Activated CD8-positive, alpha-beta T cell treated with anti-CD3 and anti-CD28 coated beads, Interleukin-2, amount 10 ng/mL, durations not matched to agents 7 days and 5 days (primary cell): ENCODE data around the gene IER5L. TPM values are rescaled to one million over a fixed set of nuclear protein-coding genes. Genes with fewer than 3 reads are reported as not detected.
A peak's percentile ranks its signal among the peaks of the same experiment; 100 is the strongest.

Source experiments
- ATAC-seq: fragments of 150-1000 bp; cut with Tn5 transposase; one replicate; pipeline ENCODE4 v1.10.0; 2021; ENCODE audit warnings: moderate library complexity
- CTCF ChIA-PET: fragments of 350-600 bp; sonication (Branson Sonifier 250); formaldehyde crosslinking; loops from one replicate; lab custom pipeline; 2021; ENCODE audit warnings: antibody characterized with exemption; lab: Charles Lee
- POLR2A ChIA-PET: fragments of 350-600 bp; sonication (Branson Sonifier 250); formaldehyde crosslinking; loops from one replicate; lab custom pipeline; 2021; ENCODE audit warnings: antibody characterized with exemption; lab: Charles Lee
- DNase-seq: peaks from one replicate; pipeline ENCODE4 v3.0.0-alpha.2; 2020
- H3K27ac Mint-ChIP-seq: one replicate; pipeline ENCODE4 v1.8.0; 2021; ENCODE audit warnings: mild to moderate bottlenecking, mixed read lengths
- H3K27me3 Mint-ChIP-seq: one replicate; pipeline ENCODE4 v1.8.0; 2021; ENCODE audit warnings: low read depth, mixed read lengths
- H3K36me3 Mint-ChIP-seq: one replicate; pipeline ENCODE4 v1.8.0; 2021; ENCODE audit warnings: low read depth, mixed read lengths
- H3K4me1 Mint-ChIP-seq: one replicate; pipeline ENCODE4 v1.8.0; 2021; ENCODE audit warnings: low read depth, mixed read lengths
- H3K4me3 Mint-ChIP-seq: one replicate; pipeline ENCODE4 v1.8.0; 2021; ENCODE audit warnings: mild to moderate bottlenecking, mixed read lengths
- H3K9me3 Mint-ChIP-seq: one replicate; pipeline ENCODE4 v1.8.0; 2022; ENCODE audit warnings: mixed read lengths; ENCODE audit not compliant: insufficient read depth
- total RNA-seq, 2 experiments: library from RNA; stranded (reverse); gene quantifications; one replicate each; pipeline ENCODE4 v1.2.3, GENCODE V29; 2021

Gene IER5L
- total RNA-seq, 2 experiments from 2014 or later, result 6.0 to 6.1 TPM

DNA sequence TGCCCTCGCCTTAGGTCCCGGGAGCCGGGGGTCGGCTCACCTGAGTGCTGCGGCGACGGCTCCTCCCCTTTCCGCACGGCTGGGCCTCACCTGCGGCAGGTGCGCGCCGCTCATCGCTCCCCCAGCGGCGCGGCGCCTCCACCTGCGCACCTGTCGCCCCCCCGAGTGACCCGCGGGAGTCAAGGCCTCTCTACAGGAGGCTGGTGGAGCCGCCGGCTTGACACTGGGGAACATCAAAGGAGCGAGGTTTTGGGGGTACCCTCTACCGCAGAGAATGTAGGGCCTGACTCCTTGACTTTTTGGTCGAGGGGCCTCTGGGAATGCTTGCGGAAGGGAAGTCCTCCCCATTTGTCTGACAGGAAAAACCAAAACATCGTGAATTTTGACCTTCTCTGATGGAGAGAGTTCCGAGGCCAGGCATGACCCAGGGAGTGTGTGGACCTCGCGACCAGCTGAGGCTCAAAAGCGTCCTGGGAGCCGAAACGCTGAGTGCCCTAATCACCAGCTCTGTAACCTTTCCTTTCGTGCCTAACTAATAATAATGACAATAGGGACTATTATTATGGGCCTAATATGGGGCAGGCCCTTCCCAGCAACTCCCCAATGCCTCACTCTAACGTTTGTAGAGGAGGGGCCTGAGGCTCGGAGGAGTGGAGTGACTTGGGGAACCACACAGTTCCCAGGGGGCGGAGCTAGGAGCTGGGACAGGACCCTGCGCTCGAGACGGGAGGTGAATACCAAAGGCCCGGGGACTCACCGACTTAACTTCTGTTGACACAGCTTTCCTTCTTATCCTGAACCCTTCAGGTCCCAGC lies 714 bp upstream of the IER5L start:
- no peak overlapping the region for H3K4me3 Mint-ChIP-seq
- POLR2A ChIA-PET, result interaction anchor here (0.6 to 1.7 kb wide), 26 partner anchors 8 to 446 kb away, joined by 3 to 24 read pairs (median 4); no protein-coding TSS in a partner anchor

DNA sequence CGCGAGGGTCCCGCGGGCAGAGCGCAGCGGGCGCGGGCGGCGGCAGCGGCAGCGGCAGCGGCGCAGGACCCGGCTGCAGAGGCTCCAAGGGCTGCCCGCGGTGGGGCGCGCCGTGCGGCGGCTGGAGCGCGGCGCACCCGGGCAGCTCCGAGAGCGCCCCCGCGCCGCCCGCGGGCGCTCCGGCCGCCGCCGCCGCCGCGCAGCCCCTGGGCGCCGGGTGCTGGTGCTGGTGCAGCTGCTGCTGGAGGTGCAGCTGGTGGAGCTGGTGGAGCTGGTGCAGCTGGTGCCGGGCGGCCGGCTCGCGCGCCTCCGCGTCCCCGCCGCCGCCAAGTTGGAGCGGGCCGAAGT lies 644 bp downstream of the IER5L start:
- Mint-ChIP-seq H3K9me3 (no peaks in the 10 kb centered on the region), H3K27ac (no peak overlapping the region), H3K4me3 (peak overlapping the region; percentile 92), H3K27me3 (peaks cover 11% of the 10 kb centered on the region), H3K36me3 (no peaks in the 10 kb centered on the region), H3K4me1 (peaks cover 17% of the 10 kb centered on the region)
- peak; percentile 3 for ATAC-seq
- ChIA-PET CTCF (interaction anchor here (0.9 to 12.2 kb wide), 15 partner anchors 10 to 447 kb away, joined by 3 to 190 read pairs (median 7); no protein-coding TSS in a partner anchor), POLR2A (interaction anchor here (0.6 to 1.7 kb wide), 24 partner anchors 10 to 447 kb away, joined by 3 to 24 read pairs (median 4); partner anchors contain the start of gene PTPA)
- DNase-seq, result no peak

More for the DNA sequence above, 714 bp upstream of the IER5L start:
- H3K36me3 Mint-ChIP-seq, result no peaks in the 10 kb centered on the region
- no peak for ATAC-seq
- no peaks in the 10 kb centered on the region for H3K27me3 Mint-ChIP-seq
- no peak for DNase-seq
- no peak overlapping the region for H3K27ac Mint-ChIP-seq
- CTCF ChIA-PET, result interaction anchor here (0.6 to 12.2 kb wide), 16 partner anchors 9 to 446 kb away, joined by 3 to 190 read pairs (median 5); no protein-coding TSS in a partner anchor
- H3K9me3 Mint-ChIP-seq, result no peaks in the 10 kb centered on the region
- H3K4me1 Mint-ChIP-seq, result peaks cover 17% of the 10 kb centered on the region

DNA sequence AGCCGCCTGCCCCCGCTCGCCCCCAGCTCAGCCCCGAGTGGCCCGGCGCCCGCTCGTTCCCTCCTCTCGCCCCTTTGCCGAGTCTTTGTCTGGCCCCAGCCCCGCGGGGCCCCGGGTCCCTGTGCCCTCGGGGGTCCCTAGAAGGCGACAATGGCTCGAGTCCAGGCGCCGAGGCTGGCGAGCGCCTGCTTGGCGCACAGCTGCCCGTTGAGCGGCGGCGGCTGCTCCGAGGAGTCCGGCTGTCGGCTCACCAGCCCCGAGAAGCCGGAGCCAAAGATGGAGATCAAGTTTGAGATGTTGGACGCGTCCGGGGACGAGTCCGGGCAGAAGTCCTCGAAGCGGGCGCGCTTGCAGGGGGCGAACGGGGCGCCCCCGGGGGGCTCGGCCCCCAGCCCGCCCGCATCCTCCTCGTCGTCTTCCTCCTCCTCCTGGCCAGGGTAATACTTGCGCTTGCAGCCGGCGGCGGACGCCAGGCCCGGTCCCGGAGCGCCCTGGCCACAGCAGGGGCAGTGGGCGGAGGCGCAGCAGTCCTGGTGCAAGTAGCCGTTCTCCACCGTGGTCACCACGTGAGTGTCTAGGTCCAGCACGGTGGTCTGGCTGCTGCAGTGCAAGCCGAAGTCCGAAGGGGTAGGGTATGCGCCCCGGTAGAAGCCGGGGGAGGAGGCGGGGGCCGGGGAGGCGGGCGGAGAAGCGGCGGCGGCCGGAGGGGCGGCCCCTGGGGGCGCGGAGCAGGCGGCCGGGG lies 1.2 kb downstream of the IER5L start:
- Mint-ChIP-seq H3K27ac (peak overlapping the region; percentile 69), H3K36me3 (no peaks in the 10 kb centered on the region), H3K4me1 (peaks cover 17% of the 10 kb centered on the region), H3K27me3 (peaks cover 16% of the 10 kb centered on the region), H3K4me3 (peak overlapping the region; percentile 82), H3K9me3 (no peaks in the 10 kb centered on the region)
- ChIA-PET POLR2A (interaction anchor here (0.7 to 1.7 kb wide), 14 partner anchors 10 to 449 kb away, joined by 3 to 24 read pairs (median 5); partner anchors contain the start of gene NTMT1), CTCF (interaction anchor here (1.0 to 12.2 kb wide), 11 partner anchors 10 to 448 kb away, joined by 3 to 190 read pairs (median 8); no protein-coding TSS in a partner anchor)
- DNase-seq (peak; percentile 31), ATAC-seq (no peak)

GRCh38 chr9:129175825-129176633 lies 2.0 kb downstream of the IER5L start:
- H3K9me3 Mint-ChIP-seq, result no peaks in the 10 kb centered on the region
- POLR2A ChIA-PET, result interaction anchor here (0.7 to 1.3 kb wide), 4 partner anchors 34 to 488 kb away, joined by 3 to 5 read pairs (median 4); partner anchors contain the start of gene NTMT1
- peak; percentile 22 for ATAC-seq

DNA sequence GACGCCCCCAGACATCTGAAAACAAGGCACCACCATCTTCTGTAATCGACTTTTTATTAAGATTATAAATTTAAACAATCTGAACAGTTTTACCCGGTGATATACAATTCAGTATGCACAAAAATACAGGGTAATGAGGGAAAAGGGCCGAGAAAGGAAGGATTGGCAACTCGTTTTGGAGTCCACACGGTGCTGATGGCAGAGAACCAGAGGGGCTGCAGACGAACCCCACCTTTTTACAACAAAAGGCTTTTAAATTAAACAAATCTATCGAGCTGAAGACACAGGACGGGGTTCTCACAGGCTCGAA lies 2.6 kb downstream of the IER5L start:
- DNase-seq (no peak), ATAC-seq (no peak)
- H3K27me3 Mint-ChIP-seq, result peaks cover 17% of the 10 kb centered on the region
- H3K36me3 Mint-ChIP-seq, result no peaks in the 10 kb centered on the region
- ChIA-PET CTCF (interaction anchor here (0.6 to 12.2 kb wide), 18 partner anchors 10 to 1399 kb away, joined by 3 to 190 read pairs (median 6); no protein-coding TSS in a partner anchor), POLR2A (interaction anchor here (0.7 to 1.4 kb wide), 4 partner anchors 33 to 488 kb away, joined by 3 to 5 read pairs (median 4); no protein-coding TSS in a partner anchor)
- H3K4me3 Mint-ChIP-seq, result peak overlapping the region; percentile 82
- no peaks in the 10 kb centered on the region for H3K9me3 Mint-ChIP-seq
- H3K4me1 Mint-ChIP-seq, result peaks cover 26% of the 10 kb centered on the region
- peak overlapping the region; percentile 88 for H3K27ac Mint-ChIP-seq

More at GRCh38 chr9:129175825-129176633, 2.0 kb downstream of the IER5L start:
- H3K4me3 Mint-ChIP-seq, result peak overlapping the region; percentile 82
- CTCF ChIA-PET, result interaction anchor here (1.2 to 12.2 kb wide), 11 partner anchors 35 to 449 kb away, joined by 3 to 190 read pairs (median 8); no protein-coding TSS in a partner anchor
- peak; percentile 80 for DNase-seq
- H3K27me3 Mint-ChIP-seq, result peaks cover 17% of the 10 kb centered on the region
- H3K36me3 Mint-ChIP-seq, result no peaks in the 10 kb centered on the region
- H3K4me1 Mint-ChIP-seq, result peaks cover 20% of the 10 kb centered on the region
- H3K27ac Mint-ChIP-seq, result peak overlapping the region; percentile 88

GRCh38 chr9:129174724-129175514 lies 3.1 kb downstream of the IER5L start:
- CTCF ChIA-PET, result interaction anchor here (0.6 to 12.2 kb wide), 33 partner anchors 10 to 1399 kb away, joined by 3 to 190 read pairs (median 7); partner anchors contain the start of gene NTMT1
- Mint-ChIP-seq H3K36me3 (no peaks in the 10 kb centered on the region), H3K9me3 (no peaks in the 10 kb centered on the region), H3K4me1 (peaks cover 32% of the 10 kb centered on the region), H3K27me3 (peaks cover 17% of the 10 kb centered on the region), H3K4me3 (peak overlapping the region; percentile 82), H3K27ac (peak overlapping the region; percentile 88)
- POLR2A ChIA-PET, result interaction anchor here (0.7 to 1.4 kb wide), 8 partner anchors 11 to 436 kb away, joined by 3 to 6 read pairs (median 4); no protein-coding TSS in a partner anchor
- peak; percentile 6 for ATAC-seq
- DNase-seq, result peak; percentile 68

- Mint-ChIP-seq H3K27me3 (peaks cover 17% of the 10 kb centered on the region), H3K9me3 (no peaks in the 10 kb centered on the region), H3K27ac (peak overlapping the region; percentile 75), H3K4me1 (peaks cover 35% of the 10 kb centered on the region), H3K36me3 (no peaks in the 10 kb centered on the region), H3K4me3 (peak overlapping the region; percentile 82)
- CTCF ChIA-PET, result interaction anchor here (0.9 to 12.2 kb wide), 41 partner anchors 8 to 463 kb away, joined by 3 to 190 read pairs (median 6); partner anchors contain the start of gene NTMT1
- POLR2A ChIA-PET, result interaction anchor here (0.7 to 1.4 kb wide), 8 partner anchors 10 to 437 kb away, joined by 3 to 6 read pairs (median 4); no protein-coding TSS in a partner anchor
- peak; percentile 13 for ATAC-seq
- peak; percentile 87 for DNase-seq
These were observed 3.8 kb downstream of the IER5L start for GRCh38 chr9:129174102-129174723.

GRCh38 chr9:129173296-129174101 lies 4.6 kb downstream of the IER5L start:
- H3K27me3 Mint-ChIP-seq, result peaks cover 17% of the 10 kb centered on the region
- H3K36me3 Mint-ChIP-seq, result no peaks in the 10 kb centered on the region
- DNase-seq (no peak), ATAC-seq (no peak)
- POLR2A ChIA-PET, result interaction anchor here (1.1 to 1.4 kb wide), 3 partner anchors 30 to 249 kb away, joined by 3 to 6 read pairs (median 3); no protein-coding TSS in a partner anchor
- peak overlapping the region; percentile 45 for H3K4me3 Mint-ChIP-seq
- H3K4me1 Mint-ChIP-seq, result peaks cover 30% of the 10 kb centered on the region
- H3K27ac Mint-ChIP-seq, result no peak overlapping the region
- CTCF ChIA-PET, result interaction anchor here (0.9 to 12.2 kb wide), 37 partner anchors 8 to 464 kb away, joined by 3 to 190 read pairs (median 6); partner anchors contain the start of gene NTMT1
- H3K9me3 Mint-ChIP-seq, result no peaks in the 10 kb centered on the region

GRCh38 chr9:129172816-129173215 lies 5.2 kb downstream of the IER5L start:
- Mint-ChIP-seq H3K27me3 (peaks cover 17% of the 10 kb centered on the region), H3K27ac (no peak overlapping the region), H3K9me3 (no peaks in the 10 kb centered on the region), H3K4me3 (no peak overlapping the region), H3K36me3 (no peaks in the 10 kb centered on the region), H3K4me1 (peaks cover 33% of the 10 kb centered on the region)
- ChIA-PET CTCF (interaction anchor here (1.6 to 12.2 kb wide), 11 partner anchors 8 to 452 kb away, joined by 4 to 190 read pairs (median 18); partner anchors contain the start of gene NTMT1), POLR2A (interaction anchor here (0.5 to 0.9 kb wide), 2 partner anchors 35 to 324 kb away, joined by 3 to 5 read pairs; no protein-coding TSS in a partner anchor)
- ATAC-seq (no peak), DNase-seq (no peak)
